DMS79 treated with DMSO at 0.1 percent for 48 hours (cell line): ENCODE measurements around the gene CMTM6.
"Not testable (repeated sequence)": the region's sequence is repeated elsewhere in the genome, so short reads cannot be mapped to it uniquely, and the experiment has no call there.

Source experiments
- DNase-seq: peaks from one replicate; lab custom pipeline; 2025; lab: John Stamatoyannopoulos, UW

CMTM6 gene

GRCh38 chr3:32447865-32448400 lies 54.7 kb downstream of the CMTM6 start:
- DNase-seq = no peak

- DNase-seq = no peak
Observed at GRCh38 chr3:32443478-32443877, 59.2 kb downstream of the CMTM6 start.

GRCh38 chr3:32442766-32443165 lies 59.9 kb downstream of the CMTM6 start:
- no peak for DNase-seq

DNA sequence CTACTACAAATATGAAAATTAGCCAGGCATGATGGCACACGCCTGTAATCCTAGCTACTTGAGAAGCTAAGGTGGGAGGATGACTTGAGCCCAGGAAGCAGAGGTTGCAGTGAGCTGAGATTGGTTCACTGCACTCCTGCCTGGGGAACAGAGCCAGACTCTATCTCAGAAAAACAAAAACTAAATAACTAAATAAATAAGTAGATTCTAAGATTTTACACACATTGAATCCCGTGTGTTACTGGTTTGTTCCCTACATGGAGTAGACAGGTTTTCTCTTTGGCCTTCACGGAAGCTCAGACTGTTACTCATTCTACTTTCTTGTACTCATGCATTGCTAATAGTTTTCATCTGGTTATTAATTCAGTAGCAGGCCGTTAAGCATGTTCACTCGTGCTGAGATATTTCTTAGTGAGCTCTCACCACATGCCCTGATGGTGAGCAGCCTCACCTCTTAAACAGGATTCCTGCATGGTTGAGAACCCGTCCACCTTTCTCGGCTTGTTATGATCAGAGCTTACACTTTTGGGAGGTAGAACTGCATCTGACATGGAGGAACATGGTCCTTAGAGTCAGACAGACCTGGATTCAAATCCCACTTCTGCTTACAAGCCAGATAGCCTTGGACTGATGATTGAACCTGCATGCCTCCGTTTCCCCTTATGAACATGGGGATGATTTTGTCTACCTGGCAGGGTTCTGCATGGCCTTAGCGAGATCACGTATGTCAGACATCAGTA lies 61.9 kb downstream of the CMTM6 start:
- DNase-seq = peak; percentile 5

DNA sequence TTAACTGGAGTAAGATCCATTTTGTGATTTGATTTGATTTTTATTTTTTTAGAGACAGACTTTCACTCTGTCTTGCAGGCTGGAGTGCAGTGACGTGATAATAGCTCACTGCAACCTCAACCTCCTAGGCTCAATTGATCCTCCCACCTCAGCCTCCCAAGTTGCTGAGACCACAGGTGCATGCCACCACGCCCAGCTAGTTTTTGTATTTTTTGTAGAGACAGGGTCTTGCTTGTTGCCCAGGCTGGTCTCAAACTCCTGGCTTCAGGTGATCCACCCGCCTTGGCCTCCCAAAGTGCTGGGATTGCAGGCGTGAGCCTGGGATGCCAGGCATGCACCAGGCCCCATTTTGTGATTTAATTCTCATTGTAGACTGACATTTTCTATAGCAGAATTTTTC lies 63.2 kb downstream of the CMTM6 start:
- not testable (repeated sequence) for DNase-seq

GRCh38 chr3:32438596-32439344 lies 63.9 kb downstream of the CMTM6 start:
- DNase-seq = no peak

- DNase-seq = no peak
Observed at GRCh38 chr3:32437896-32438295, 64.8 kb downstream of the CMTM6 start.

DNA sequence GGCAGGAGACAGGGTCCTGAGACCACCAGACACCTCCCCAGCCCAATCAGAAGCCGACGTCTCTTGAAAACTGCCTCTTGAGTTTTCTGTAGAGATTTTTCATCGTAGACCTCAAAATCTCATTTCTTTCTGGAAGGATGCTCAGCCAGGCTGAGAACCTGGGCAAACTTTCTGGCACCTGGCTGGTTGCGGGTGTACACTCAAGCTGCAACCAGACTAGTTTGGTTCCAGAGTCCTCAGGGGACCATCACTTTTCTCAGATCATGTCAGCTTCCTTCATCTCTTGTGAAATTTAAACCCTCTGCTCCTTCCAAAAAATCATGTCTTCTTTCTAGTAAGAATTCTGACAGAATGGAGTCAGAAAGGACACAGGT lies 65.8 kb downstream of the CMTM6 start:
- no peak for DNase-seq

DNA sequence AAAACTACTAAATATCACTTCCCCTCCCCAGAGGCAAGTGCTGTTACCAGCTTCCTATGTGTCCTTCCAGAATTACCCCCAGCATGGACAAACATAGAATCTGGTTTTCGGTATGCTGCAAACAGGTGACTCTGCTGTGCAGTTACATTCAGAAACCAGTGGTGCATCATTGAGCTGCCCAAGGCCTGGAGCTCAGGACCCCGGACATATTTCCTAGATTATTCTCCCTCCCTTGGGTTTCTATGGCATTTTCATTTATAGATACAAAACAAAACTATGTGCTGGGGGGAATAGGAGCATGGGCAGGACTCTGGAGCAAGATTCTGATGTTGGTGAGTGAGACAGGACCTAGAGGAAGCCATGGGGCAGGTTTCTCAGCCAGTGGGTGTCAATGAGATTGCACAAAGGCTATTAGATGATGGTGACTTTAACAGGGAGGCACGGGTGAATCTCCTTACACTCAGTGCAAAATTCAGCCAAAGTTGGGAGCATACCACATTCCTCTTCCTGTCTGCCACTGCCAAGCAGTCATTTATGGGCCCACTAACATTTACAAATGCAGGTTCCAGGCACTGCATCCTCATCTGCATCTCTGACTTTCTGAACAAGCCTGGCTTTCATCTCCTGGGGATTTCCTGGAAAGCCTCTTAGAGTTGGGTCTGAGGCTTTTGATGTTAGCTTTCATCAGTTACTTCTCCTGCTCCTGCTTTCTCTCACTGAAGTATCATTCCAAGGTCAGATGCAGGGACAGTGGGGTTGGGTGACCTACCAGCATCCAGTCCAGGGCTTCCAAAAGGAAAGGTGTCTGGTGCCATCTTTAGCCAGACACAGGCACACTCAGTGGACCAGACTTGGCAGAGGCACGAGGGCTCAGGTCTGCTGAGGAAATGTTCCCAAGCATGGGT lies 66.5 kb downstream of the CMTM6 start:
- no peak for DNase-seq

- no peak for DNase-seq
Observed at GRCh38 chr3:32434206-32434605, 68.4 kb downstream of the CMTM6 start.

DNA sequence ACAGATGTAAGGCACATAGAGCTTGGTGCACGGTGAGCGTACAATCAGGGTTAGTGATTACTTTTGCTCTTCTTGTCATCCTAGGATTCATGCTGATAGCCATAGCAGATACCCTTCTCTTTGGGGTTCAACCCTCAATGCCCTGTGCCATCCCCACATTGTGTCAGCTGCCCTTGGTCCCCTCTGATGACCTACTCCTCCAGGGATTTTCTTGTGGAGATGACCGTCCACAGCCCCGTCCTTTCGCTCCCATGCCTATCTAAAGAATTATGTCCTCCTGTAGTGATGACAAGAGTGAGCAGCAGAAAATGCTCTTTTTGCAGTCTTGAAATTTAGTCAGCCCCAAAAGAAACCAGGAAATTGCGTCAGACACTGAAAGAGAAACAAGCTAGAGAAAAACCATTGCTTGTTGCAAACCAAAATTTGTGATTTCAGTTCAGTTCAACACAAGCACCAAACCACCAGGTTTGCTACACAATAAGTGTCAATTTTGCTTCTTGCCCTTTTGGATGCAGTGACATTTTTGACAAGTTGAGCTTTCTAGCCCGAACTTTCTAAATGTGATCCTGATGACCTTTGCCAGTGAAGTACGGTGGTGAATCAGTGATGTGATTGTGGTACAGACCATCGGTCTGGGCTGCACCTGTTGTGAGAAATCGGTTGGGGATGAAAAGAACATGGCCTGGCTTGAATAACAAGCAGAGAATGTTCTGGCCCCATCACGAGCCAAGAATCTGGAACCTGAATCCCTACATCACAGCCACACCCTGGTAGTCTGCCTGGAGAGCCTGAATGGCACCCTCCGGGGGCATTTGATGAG lies 69.7 kb downstream of the CMTM6 start:
- DNase-seq = no peak

DNA sequence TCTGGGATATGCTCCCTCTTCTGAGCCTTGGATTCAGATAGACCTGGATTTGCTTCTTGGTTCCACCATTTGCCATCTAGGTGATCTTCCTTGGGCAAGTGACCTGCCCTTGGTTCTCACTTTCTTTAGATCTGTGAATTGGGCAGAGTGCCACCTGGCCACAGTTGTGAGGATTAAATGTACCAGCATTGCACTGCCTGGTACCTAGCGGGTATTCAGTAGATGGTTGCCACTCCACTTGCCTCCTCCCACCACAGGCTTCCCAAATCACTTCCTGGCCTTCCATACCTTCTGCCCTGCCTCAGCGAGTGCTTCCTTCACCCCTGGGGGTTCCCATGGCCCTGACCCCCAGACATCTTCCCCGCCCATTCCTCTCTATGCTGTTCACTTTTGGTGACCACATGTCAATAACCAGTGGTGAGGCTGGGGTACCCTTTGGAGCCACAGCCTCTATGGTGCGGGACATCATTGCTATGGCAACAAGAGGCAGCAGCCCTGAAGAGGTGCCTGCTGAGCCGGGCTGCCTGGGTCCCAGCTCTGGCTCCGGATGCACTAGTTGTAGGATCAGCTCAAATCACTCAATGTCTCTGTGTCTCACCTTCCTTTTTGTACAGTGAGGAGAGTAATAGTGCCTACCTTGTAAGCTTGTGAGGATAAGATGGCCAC lies 70.5 kb downstream of the CMTM6 start:
- no peak for DNase-seq

DNA sequence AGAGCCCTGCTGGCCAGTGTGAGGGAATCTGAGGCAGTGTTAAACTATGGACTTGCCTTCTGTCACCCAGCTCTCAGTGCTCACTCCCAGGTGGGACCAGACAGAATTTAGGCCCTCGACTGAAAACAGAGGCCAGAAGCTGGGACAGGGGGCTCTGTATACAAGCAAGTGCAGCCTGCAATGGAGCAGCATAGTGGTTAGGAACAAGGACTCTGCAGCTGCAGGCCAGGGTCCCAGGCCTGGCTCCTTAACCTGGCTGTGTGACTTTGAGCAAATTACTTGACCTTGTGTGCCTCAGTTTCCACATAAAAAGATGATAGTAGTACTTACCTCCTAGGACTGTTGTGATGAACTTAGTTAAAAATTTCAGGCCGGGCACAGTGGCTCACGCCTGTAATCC lies 71.2 kb downstream of the CMTM6 start:
- no peak for DNase-seq
